ENCODE measurements around the gene CAB39L. TPM values are rescaled to one million over a fixed set of nuclear protein-coding genes. Genes with fewer than 3 reads are reported as not detected.

The CAB39L gene
- total and polyA plus RNA-seq, 2 of the 13 experiments (the other 11 are each of a cell fraction or from before 2014, with no cell fraction given): 3.1 to 6.1 TPM

GRCh38 chr13:49357694-49358093 lies 86.2 kb downstream of the CAB39L start:
- ChIA-PET POLR2A (no interaction called here), CTCF (ENCODE audit: low intra/inter-chr PET ratio, low total read pairs) (no interaction called here)
- H3K9me3 ChIP-seq (ENCODE audit: low read length): peaks cover 6% of the 10 kb centered on the region; the same call in 1 of the 2 replicates
- FAIRE-seq: no peak
- 79% methylated on average over 2 of the region's 2 CpGs for WGBS (ENCODE audit: low lambda C conversion rate)
- no peak overlapping the region for H3K9ac ChIP-seq (ENCODE audit: insufficient read depth, low read depth, low read length)
- no peaks in the 10 kb centered on the region for H3K36me3 ChIP-seq (replicated peaks in 1 of 2; ENCODE audit: control insufficient read depth in 1 of 2, insufficient read depth in 2 of 2, low read length in 2 of 2)
- no peaks in the 10 kb centered on the region; a peak in 1 of 5 replicates for H3K27me3 ChIP-seq (ENCODE audit: control insufficient read depth in 1 of 2, insufficient read depth in 2 of 2, low read length in 2 of 2)
- H3K4me1 ChIP-seq (ENCODE audit: insufficient read depth, low read length): peaks cover 15% of the 10 kb centered on the region
- no peak for ATAC-seq
- no peak overlapping the region for H2AFZ ChIP-seq (ENCODE audit: low read length)
- in situ Hi-C loops (cut with HindIII; ENCODE audit: extremely low pct_ligation_motif_present, low pct_unique_long_range_greater_than_20kb) (no loop called here), intact Hi-C loops (cut with micrococcal nuclease; ENCODE audit: unreplicated experiment) (no loop called here)
- no peaks in the 10 kb centered on the region for H4K20me1 ChIP-seq (ENCODE audit: insufficient read depth, low read length)
- no peak for DNase-seq (ENCODE audit: low spot score)
- no peak overlapping the region for H3K4me3 ChIP-seq (replicated peaks in 1 of 3; ENCODE audit: insufficient read depth in 1 of 3, low read depth in 2 of 3, low read length in 3 of 3)
- no TSS peak for BruUV-seq (replicated peaks)
- no peak overlapping the region for H3K4me2 ChIP-seq (ENCODE audit: low read depth, low read length)
- no peak overlapping the region for H3K27ac ChIP-seq (ENCODE audit: extremely low read length, insufficient read depth, low read length)
- H3K79me2 ChIP-seq (ENCODE audit: insufficient read depth, low read length): no peaks in the 10 kb centered on the region
- TF ChIP-seq ZFX (CRISPR knock-in tag; IDR thresholded peaks at IDR 0.05; ENCODE audit: low read depth) (no peak), ZNF430 (CRISPR knock-in tag; IDR thresholded peaks at IDR 0.05) (no peak), HNRNPLL (IDR thresholded peaks at IDR 0.05; ENCODE audit: low read depth, low read length, poor library complexity, severe bottlenecking) (no peak), NR2F1 (CRISPR knock-in tag; IDR thresholded peaks at IDR 0.05) (no peak), AGO2 (optimal IDR thresholded peaks at IDR 0.05; ENCODE audit: low read depth, low read length) (no peak), ETV5 (CRISPR knock-in tag; IDR thresholded peaks at IDR 0.05; ENCODE audit: borderline replicate concordance) (no peak), GPN1 (CRISPR knock-in tag; IDR thresholded peaks at IDR 0.05; ENCODE audit: borderline replicate concordance) (no peak), ZNF318 (CRISPR knock-in tag; IDR thresholded peaks at IDR 0.05) (no peak), AHDC1 (CRISPR knock-in tag; IDR thresholded peaks at IDR 0.05; ENCODE audit: borderline replicate concordance) (no peak)
- TF ChIP-seq, protein P1, sequence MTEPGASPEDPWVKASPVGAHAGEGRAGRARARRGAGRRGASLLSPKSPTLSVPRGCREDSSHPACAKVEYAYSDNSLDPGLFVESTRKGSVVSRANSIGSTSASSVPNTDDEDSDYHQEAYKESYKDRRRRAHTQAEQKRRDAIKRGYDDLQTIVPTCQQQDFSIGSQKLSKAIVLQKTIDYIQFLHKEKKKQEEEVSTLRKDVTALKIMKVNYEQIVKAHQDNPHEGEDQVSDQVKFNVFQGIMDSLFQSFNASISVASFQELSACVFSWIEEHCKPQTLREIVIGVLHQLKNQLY (CRISPR knock-in tag; IDR thresholded peaks at IDR 0.05): no peak

Measured in HepG2 (cell line).